Fibroblast of lung (primary cell): Measurements from ENCODE around the gene AP3D1.

Source experiments
- CTCF ChIP-seq, 2 donors: IDR thresholded peaks in 1 of 2; conservative IDR thresholded peaks in 1 of 2; 1 replicate in 1 of 2; 2 replicates in 1 of 2; pipeline ENCODE4 v1.5.1; 2011 to 2012; ENCODE audit warnings: low read length in 2 of 2, control low read depth in 1 of 2, inconsistent platforms in 1 of 2, low read depth in 1 of 2, mild to moderate bottlenecking in 1 of 2
- EZH2 ChIP-seq: IDR thresholded peaks from 2 replicates; pipeline ENCODE4 v1.5.1; 2012; ENCODE audit warnings: low read length, control low read depth, mild to moderate bottlenecking; ENCODE audit errors: missing control alignments

- TF ChIP-seq CTCF (conservative IDR thresholded peaks at IDR 0.05 in 1 of 2, IDR thresholded peaks at IDR 0.05 in 1 of 2; ENCODE audit: low read depth in 1 of 2, low read length in 2 of 2) (peak in 1 of 2 donors; percentile 40), EZH2 (no peak)
These were observed 54.7 kb downstream of the AP3D1 start, which contains the start of gene IZUMO4 for GRCh38 chr19:2096480-2097202.
